Measurements from ENCODE around the gene ATP2C2.
"Not testable (repeated sequence)": the region's sequence is repeated elsewhere in the genome, so short reads cannot be mapped to it uniquely, and the experiment has no call there.

ATP2C2 gene

GRCh38 chr16:84368308-84368996 lies at the start of gene ATP2C2:
ATP2C2 (plus strand) TSS chr16:84368538; CDS start chr16:84368616, 78 bp downstream.
- DNase-seq (ENCODE audit: low read depth in 4 of 4, low spot score in 1 of 4) = no peak

- no peak for DNase-seq (ENCODE audit: low read depth in 4 of 4, low spot score in 1 of 4)
These were observed 49.1 kb upstream of the ATP2C2 start for GRCh38 chr16:84319146-84319760.

GRCh38 chr16:84320511-84320910 lies 47.8 kb upstream of the ATP2C2 start:
- no peak for DNase-seq (ENCODE audit: low read depth in 4 of 4, low spot score in 1 of 4)

GRCh38 chr16:84321932-84322331 lies 46.4 kb upstream of the ATP2C2 start:
- no peak for DNase-seq (ENCODE audit: low read depth in 4 of 4, low spot score in 1 of 4)

- no peak for DNase-seq (ENCODE audit: low read depth in 4 of 4, low spot score in 1 of 4)
These were observed 45.6 kb upstream of the ATP2C2 start for GRCh38 chr16:84322749-84323148.

- DNase-seq (ENCODE audit: low read depth in 4 of 4, low spot score in 1 of 4) = no peak
These were observed 44.7 kb upstream of the ATP2C2 start for GRCh38 chr16:84323606-84324005.

GRCh38 chr16:84324434-84325262 lies 43.7 kb upstream of the ATP2C2 start:
- no peak for DNase-seq (ENCODE audit: low read depth in 4 of 4, low spot score in 1 of 4)

GRCh38 chr16:84326545-84326944 lies 41.8 kb upstream of the ATP2C2 start:
- no peak for DNase-seq (ENCODE audit: low read depth in 4 of 4, low spot score in 1 of 4)

GRCh38 chr16:84327926-84328505 lies 40.3 kb upstream of the ATP2C2 start:
- DNase-seq (ENCODE audit: low read depth in 4 of 4, low spot score in 1 of 4) = no peak

- DNase-seq (ENCODE audit: low read depth in 4 of 4, low spot score in 1 of 4) = no peak
These were observed 39.3 kb upstream of the ATP2C2 start for GRCh38 chr16:84329016-84329415.

- no peak for DNase-seq (ENCODE audit: low read depth in 4 of 4, low spot score in 1 of 4)
These were observed 38.3 kb upstream of the ATP2C2 start for GRCh38 chr16:84329843-84330684.

GRCh38 chr16:84330685-84331050 lies 37.7 kb upstream of the ATP2C2 start:
- no peak for DNase-seq (ENCODE audit: low read depth in 4 of 4, low spot score in 1 of 4)

GRCh38 chr16:84331998-84332780 lies 36.1 kb upstream of the ATP2C2 start:
- DNase-seq (ENCODE audit: low read depth in 4 of 4, low spot score in 1 of 4) = no peak

- no peak for DNase-seq (ENCODE audit: low read depth in 4 of 4, low spot score in 1 of 4)
These were observed 35.2 kb upstream of the ATP2C2 start for GRCh38 chr16:84332975-84333684.

- DNase-seq (ENCODE audit: low read depth in 4 of 4, low spot score in 1 of 4) = no peak
These were observed 34.3 kb upstream of the ATP2C2 start for GRCh38 chr16:84334058-84334457.

- DNase-seq (ENCODE audit: low read depth in 4 of 4, low spot score in 1 of 4) = no peak
These were observed 33.9 kb upstream of the ATP2C2 start for GRCh38 chr16:84334482-84334881.

GRCh38 chr16:84337236-84337635 lies 31.1 kb upstream of the ATP2C2 start:
- not testable (repeated sequence) for DNase-seq (ENCODE audit: low read depth in 4 of 4, low spot score in 1 of 4)

GRCh38 chr16:84339311-84339710 lies 29.0 kb upstream of the ATP2C2 start:
- DNase-seq (ENCODE audit: low read depth in 4 of 4, low spot score in 1 of 4) = no peak

- DNase-seq (ENCODE audit: low read depth in 4 of 4, low spot score in 1 of 4) = no peak
These were observed 28.6 kb upstream of the ATP2C2 start for GRCh38 chr16:84339766-84340165.

All from stimulated activated CD4-positive, alpha-beta T cell treated with anti-CD3 and anti-CD28 coated beads, Interleukin-1b, Interleukin-23, amount 100 ng/mL, for 24 hours (primary cell).